Measurements from ENCODE around the gene ACOT7.

ACOT7 gene

DNA sequence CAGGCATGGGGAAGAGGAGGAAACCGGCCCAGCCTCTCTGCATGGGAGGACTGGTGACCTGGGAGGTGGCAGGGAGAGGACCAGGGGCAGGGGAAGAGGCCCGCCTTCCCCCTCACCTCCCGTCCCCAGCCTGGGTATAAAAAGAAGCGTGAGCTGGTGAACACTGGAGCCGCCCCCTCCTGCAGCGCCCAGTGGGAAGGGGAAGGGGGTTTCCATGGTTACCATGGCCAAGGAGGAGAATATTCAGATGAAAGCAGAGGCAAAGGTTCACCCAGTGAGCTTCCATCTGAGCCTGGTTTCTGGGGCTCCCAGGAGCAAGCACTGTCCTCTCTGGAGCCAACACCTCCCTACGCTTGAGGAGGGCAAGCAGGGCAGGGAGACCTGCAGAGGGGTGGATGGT, 54.9 kb downstream of the ACOT7 start:
- no peak for DNase-seq

- no peak for DNase-seq
Observed at GRCh38 chr1:6336776-6337622, 56.6 kb downstream of the ACOT7 start.

- DNase-seq, result no peak
Observed at GRCh38 chr1:6334261-6334993, 59.1 kb downstream of the ACOT7 start.

GRCh38 chr1:6332821-6333220, 60.7 kb downstream of the ACOT7 start:
- no peak for DNase-seq

GRCh38 chr1:6331543-6332273, 61.9 kb downstream of the ACOT7 start:
- no peak for DNase-seq

DNA sequence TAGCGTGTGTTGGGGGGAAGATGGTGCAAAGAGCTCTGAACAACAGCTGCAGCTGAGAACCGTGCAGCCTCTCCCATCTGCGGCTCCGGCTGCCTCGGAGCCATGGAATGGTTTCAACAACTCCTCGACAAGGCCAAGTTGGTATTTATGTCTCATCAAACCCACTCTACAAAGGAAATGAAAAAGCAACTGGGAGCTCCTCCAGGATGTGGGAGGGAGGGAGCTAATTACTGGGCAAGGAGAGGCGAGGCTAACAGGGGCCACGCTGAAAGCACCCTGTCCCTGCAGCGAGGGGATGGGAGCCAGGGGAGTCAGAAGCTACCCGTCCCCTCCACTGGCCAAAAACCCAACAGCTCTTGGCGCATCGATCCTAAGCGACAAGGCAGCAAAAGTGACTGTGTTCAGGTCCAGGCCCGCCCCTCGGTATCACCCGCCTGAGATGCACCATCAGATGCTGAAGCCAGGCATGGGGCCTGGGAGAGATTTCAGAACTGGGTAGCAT, 63.1 kb downstream of the ACOT7 start:
- DNase-seq, result no peak

GRCh38 chr1:6329851-6330250, 63.7 kb downstream of the ACOT7 start:
- DNase-seq, result no peak

GRCh38 chr1:6329396-6329795, 64.2 kb downstream of the ACOT7 start:
- no peak for DNase-seq

- no peak for DNase-seq
Observed at GRCh38 chr1:6328696-6329095, 64.9 kb downstream of the ACOT7 start.

DNA sequence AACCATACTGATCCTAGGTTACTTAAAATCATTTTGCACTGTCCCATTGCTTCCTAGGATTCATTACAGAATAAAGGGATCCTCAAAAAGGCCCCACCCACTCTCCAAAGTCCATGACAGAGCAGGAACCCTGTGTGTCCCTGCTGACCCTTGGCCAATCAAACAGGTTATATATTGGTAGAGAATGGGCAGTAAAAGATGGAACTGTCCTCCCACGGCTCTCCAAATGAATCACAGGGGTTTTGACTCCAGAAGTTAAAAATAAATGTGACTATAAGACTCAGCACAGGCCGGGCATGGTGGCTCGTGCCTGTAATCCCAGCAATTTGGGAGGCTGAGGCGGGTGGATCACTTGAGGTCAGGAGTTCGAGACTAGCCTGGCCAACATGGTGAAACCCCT, 65.5 kb downstream of the ACOT7 start:
- DNase-seq, result no peak

GRCh38 chr1:6325482-6325881, 68.1 kb downstream of the ACOT7 start:
- no peak for DNase-seq

DNA sequence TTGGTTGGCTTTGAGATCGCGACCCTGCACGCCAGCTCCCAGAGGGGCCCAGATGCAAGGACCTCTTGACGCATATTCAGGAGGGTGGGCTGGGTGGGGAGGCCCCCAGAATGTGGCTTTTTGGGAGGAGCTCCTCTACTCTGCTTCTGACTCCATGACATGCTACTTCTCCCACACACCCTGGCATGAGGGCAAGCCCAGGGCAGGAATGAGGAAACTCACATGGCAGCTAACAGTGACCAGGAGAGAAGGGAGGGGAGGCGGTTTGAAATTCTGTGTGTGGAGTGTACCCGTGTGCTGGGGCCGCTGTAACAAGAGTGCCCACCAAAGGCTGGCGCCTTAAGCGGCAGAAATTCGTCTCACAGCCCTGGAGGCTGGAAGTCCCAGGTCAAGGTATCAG, 71.4 kb downstream of the ACOT7 start:
- no peak for DNase-seq

- no peak for DNase-seq
Observed at GRCh38 chr1:6321205-6321604, 72.4 kb downstream of the ACOT7 start.

GRCh38 chr1:6317098-6317760, 76.3 kb downstream of the ACOT7 start:
- no peak for DNase-seq

GRCh38 chr1:6316240-6317097, 77.1 kb downstream of the ACOT7 start:
- DNase-seq, result no peak

DNA sequence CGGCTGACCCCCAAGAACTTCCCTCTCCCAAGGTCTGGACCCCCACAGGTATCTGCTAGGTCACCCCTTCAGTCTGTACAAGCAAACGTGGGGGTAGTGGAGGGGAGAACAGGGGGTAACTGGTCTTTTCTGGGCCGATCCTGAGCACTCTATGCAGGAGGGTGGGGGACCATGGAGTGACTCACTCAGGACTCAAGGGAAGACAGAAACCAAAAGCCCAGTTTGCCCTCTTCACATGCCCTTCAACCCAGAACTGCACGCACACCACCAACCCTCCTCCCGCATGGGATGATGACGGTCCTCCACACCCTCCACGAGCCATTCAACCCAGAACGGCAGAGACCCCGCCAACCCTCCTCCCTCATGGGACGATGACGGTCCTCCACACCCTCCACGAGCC, 79.1 kb downstream of the ACOT7 start:
- no peak for DNase-seq

DNA sequence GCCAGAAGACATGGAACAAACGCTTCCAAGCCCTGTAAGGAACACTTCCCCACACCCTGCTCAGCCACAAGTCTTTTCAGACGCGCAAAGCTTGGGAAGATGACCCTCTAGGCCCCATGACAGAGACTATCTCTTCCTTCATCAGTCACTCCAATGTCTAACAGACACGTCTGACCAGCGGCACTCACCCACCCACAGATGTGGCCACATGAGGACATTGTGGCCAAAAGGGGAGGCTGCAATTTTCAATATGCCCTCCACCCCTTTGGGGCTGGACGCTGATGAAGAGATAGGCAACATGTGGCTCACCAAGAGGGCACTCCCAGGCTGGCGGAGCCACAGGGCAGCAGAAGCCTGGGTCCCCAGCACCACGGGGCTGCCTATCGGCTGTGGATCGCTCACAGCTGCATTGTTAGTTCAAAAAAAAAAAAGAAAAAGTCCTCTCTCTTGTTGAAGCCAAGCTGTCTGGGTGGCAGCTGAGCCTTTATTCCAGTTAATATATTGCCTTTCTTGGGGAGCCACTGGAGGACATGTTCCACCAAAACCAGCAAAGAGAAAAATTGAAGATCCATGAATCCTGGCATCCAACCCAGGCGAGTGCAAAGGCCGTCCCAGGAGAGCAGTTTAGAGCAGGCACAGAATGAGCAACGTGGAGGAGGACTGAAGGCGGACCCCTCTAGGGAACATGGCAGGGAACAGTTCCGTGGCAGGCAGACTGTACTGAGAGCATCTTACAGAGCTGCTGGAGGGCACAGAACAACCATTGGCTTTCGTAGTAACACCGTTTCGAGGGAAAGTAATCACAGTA, 80.0 kb downstream of the ACOT7 start:
- DNase-seq, result no peak

DNA sequence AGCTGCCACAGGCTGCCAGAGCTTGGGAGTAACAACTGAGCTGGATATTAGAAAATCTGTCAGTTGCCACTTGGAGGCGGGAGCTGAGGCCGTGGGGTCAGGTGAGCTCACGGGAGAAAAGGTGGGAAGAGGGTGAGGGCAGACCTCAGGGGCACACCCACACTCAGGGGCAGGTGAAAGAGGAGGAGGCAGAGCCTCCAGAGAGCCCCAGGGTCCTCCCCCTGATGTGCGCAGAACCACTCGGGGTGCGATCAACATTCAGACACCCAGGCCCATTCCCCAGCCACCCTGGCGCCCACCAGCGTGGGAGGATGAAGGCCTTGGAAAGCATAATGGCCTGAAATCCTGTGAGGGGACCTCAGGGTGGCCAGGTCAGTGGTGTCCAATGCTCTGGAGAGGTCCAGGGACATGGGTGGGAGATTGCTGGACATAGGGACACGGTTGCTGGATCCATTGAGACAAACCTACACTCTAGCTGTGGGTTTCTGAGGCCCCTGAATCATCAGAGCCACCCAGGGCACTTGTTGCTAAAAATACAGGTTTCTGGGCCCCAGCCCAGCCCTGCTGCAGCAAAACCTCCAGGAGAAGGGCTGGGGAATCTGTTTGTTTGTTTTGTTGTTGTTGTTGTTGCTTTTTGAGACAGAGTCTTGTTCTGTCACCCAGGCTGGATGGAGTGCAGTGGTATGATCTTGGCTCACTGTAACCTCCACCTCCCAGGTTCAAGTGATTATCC, 83.3 kb downstream of the ACOT7 start:
- DNase-seq, result no peak

DNA sequence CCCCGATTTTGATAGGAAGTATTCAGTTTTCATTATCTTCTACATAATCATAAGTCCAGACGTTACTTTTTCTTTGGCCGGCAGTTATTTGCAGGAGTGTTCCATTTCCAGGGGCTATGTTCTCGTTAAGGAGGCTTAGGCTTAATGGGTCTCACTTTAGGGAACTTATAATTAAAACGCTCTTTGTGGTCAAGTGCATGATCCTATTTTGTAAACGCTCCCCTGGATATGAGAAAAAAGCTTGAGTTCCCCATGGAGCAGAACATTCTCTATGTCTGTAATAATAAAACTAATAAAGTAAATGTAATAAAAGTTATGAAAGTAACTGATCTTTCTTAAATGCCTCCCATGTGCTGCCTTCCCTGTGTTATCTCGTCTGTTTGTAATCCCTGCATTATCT, 84.0 kb downstream of the ACOT7 start:
- DNase-seq, result no peak

GRCh38 chr1:6308449-6308848, 85.1 kb downstream of the ACOT7 start:
- no peak for DNase-seq

Measured in central memory CD4-positive, alpha-beta T cell (primary cell).